Measurements from ENCODE around the gene CLCC1.
"Not testable (repeated sequence)": the region's sequence is repeated elsewhere in the genome, so short reads cannot be mapped to it uniquely, and the experiment has no call there.

The CLCC1 gene

DNA sequence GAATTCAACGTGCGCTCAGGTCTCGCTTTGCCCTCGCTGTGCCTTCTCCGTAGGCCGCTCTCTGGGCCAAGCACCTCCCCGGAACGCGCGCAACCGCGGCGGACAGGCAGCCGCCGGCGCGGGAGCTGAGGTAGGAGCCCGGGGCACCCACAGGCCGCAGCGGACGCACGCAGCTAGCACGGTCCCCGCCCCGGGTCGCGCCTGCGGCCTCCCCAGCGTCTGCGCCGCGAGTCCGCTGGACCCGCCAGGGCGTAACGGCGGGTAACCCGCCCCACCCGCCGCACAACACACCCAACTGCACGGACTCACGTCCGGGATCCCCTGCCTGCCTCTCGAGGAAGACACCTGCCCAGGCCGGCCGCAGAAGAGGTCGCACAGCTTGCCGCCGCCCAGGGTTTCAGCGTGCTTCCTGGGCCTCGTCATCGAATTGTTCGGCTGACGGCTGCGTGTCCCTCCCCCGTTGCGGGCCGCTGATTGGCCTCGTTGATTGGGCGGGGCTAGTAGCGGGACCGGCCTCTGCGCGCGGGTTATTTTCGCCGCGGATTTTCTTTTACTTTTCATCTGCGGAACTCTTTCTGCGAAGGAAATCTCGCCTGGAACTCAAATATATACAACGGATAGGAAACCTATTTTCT, at the start of gene CLCC1:
CLCC1 (minus strand) TSS at position 433 of the 635 bp plus-strand sequence. CDS start 13,047 bp downstream, outside the sequence.
- no peaks in the 10 kb centered on the region for H3K36me3 ChIP-seq (ENCODE audit: control insufficient read depth, insufficient read depth, low read length)
- peak within 1 kb of the TSS; percentile 88 for H3K4me3 ChIP-seq (ENCODE audit: low read length)
- H3K27ac ChIP-seq (ENCODE audit: low read depth, low read length): peak within 1 kb of the TSS; percentile 98
- H3K27me3 ChIP-seq (ENCODE audit: control insufficient read depth, insufficient read depth, low read length): no peaks in the 10 kb centered on the region
- H3K4me1 ChIP-seq (ENCODE audit: control insufficient read depth, insufficient read depth, low read length): peaks cover 8% of the 10 kb centered on the region
- peak within 1 kb of the TSS; percentile 83 for H3K9ac ChIP-seq (ENCODE audit: low read length)

- peaks cover 15% of the 10 kb centered on the region for H3K36me3 ChIP-seq (ENCODE audit: control insufficient read depth, insufficient read depth, low read length)
These were observed 48.1 kb upstream of the CLCC1 start for GRCh38 chr1:109011335-109011734.

GRCh38 chr1:108996622-108997021, 33.3 kb upstream of the CLCC1 start:
- H3K27me3 ChIP-seq (ENCODE audit: control insufficient read depth, insufficient read depth, low read length); H3K4me3 ChIP-seq (ENCODE audit: low read length); H3K36me3 ChIP-seq (ENCODE audit: control insufficient read depth, insufficient read depth, low read length); H3K27ac ChIP-seq (ENCODE audit: low read depth, low read length); H3K9ac ChIP-seq (ENCODE audit: low read length); H3K4me1 ChIP-seq (ENCODE audit: control insufficient read depth, insufficient read depth, low read length): not testable (repeated sequence)

More at GRCh38 chr1:109011335-109011734, 48.1 kb upstream of the CLCC1 start:
- H3K4me3 ChIP-seq (ENCODE audit: low read length): no peak overlapping the region
- H3K4me1 ChIP-seq (ENCODE audit: control insufficient read depth, insufficient read depth, low read length): no peaks in the 10 kb centered on the region
- no peaks in the 10 kb centered on the region for H3K27me3 ChIP-seq (ENCODE audit: control insufficient read depth, insufficient read depth, low read length)
- H3K27ac ChIP-seq (ENCODE audit: low read depth, low read length): no peak overlapping the region
- H3K9ac ChIP-seq (ENCODE audit: low read length): no peak overlapping the region

GRCh38 chr1:108983114-108983513, 19.8 kb upstream of the CLCC1 start:
- peaks cover 2% of the 10 kb centered on the region for H3K36me3 ChIP-seq (ENCODE audit: control insufficient read depth, insufficient read depth, low read length)
- H3K27ac ChIP-seq (ENCODE audit: low read depth, low read length): no peak overlapping the region
- no peaks in the 10 kb centered on the region for H3K4me1 ChIP-seq (ENCODE audit: control insufficient read depth, insufficient read depth, low read length)
- H3K9ac ChIP-seq (ENCODE audit: low read length): no peak overlapping the region
- no peaks in the 10 kb centered on the region for H3K27me3 ChIP-seq (ENCODE audit: control insufficient read depth, insufficient read depth, low read length)
- H3K4me3 ChIP-seq (ENCODE audit: low read length): no peak overlapping the region

DNA sequence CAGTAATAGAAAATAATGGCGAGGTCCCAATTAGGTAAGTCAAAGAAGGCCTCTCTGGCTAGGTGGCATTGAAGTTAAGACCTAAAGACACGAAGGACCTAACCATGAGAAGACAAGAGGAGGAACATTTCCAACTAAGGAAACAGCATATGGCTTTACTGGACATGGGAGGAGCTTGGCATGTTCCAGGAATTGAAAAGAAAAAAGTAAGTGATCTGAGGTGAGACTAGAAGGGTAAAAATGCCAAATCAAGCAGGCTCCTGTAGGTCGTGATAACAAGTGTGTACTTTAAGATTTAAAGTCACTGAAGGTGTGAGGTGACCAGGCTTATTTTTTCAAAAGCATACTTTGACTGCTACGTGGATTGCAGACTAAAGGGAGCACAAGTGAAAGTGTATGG, 13.4 kb upstream of the CLCC1 start:
- Histone ChIP-seq H3K9ac (ENCODE audit: low read length) (no peak overlapping the region), H3K4me3 (ENCODE audit: low read length) (no peak overlapping the region), H3K27ac (ENCODE audit: low read depth, low read length) (no peak overlapping the region), H3K27me3 (ENCODE audit: control insufficient read depth, insufficient read depth, low read length) (no peaks in the 10 kb centered on the region), H3K4me1 (ENCODE audit: control insufficient read depth, insufficient read depth, low read length) (no peaks in the 10 kb centered on the region), H3K36me3 (ENCODE audit: control insufficient read depth, insufficient read depth, low read length) (no peaks in the 10 kb centered on the region)

- no peaks in the 10 kb centered on the region for H3K36me3 ChIP-seq (ENCODE audit: control insufficient read depth, insufficient read depth, low read length)
- H3K4me1 ChIP-seq (ENCODE audit: control insufficient read depth, insufficient read depth, low read length): no peaks in the 10 kb centered on the region
- H3K4me3 ChIP-seq (ENCODE audit: low read length): no peak overlapping the region
- no peaks in the 10 kb centered on the region for H3K27me3 ChIP-seq (ENCODE audit: control insufficient read depth, insufficient read depth, low read length)
- H3K9ac ChIP-seq (ENCODE audit: low read length): no peak overlapping the region
- no peak overlapping the region for H3K27ac ChIP-seq (ENCODE audit: low read depth, low read length)
These were observed 9.7 kb upstream of the CLCC1 start for GRCh38 chr1:108972951-108973350.

DNA sequence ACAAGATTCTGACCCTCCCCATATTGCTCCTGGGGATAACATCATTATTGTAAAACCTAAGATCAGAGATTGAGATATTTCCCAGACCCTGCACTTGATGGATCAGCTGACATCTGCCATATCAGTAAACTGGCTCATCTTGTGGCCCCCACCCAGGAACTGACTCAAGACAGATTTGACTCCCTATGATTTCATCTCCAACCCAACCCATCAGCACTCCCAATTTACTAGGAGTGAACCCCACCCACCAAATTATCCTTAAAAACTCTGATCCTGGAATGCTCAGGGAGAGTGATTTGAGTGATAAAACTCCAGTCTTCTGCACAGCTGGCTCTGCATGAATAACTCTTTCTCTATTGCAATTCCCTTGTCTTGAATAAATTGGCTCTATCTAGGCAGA, 6.1 kb upstream of the CLCC1 start:
- Histone ChIP-seq H3K27ac (ENCODE audit: low read depth, low read length) (no peak overlapping the region), H3K4me3 (ENCODE audit: low read length) (no peak overlapping the region), H3K4me1 (ENCODE audit: control insufficient read depth, insufficient read depth, low read length) (no peaks in the 10 kb centered on the region), H3K27me3 (ENCODE audit: control insufficient read depth, insufficient read depth, low read length) (no peaks in the 10 kb centered on the region), H3K36me3 (ENCODE audit: control insufficient read depth, insufficient read depth, low read length) (no peaks in the 10 kb centered on the region), H3K9ac (ENCODE audit: low read length) (no peak overlapping the region)

DNA sequence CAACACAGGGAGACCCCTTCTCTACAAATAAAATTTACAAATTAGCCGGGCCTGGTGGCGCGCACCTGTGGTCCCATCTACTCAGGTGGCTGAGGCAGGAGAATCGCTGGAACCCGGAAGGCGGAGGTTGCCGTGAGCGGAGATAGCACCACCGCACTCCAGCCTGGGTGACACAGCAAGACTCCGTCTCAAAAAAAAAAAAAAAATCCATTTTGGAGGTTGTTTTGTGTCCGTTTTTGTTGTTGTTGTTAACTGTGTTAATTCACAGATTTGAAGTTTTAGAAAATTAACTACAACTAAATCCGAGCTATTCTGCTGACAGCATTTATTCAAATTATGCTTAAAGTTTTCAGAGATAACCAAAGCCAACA, 618 bp downstream of the CLCC1 start:
- H3K4me1 ChIP-seq (ENCODE audit: control insufficient read depth, insufficient read depth, low read length): peaks cover 8% of the 10 kb centered on the region
- peak overlapping the region; percentile 83 for H3K9ac ChIP-seq (ENCODE audit: low read length)
- no peaks in the 10 kb centered on the region for H3K36me3 ChIP-seq (ENCODE audit: control insufficient read depth, insufficient read depth, low read length)
- no peaks in the 10 kb centered on the region for H3K27me3 ChIP-seq (ENCODE audit: control insufficient read depth, insufficient read depth, low read length)
- H3K4me3 ChIP-seq (ENCODE audit: low read length): peak overlapping the region; percentile 88
- peak overlapping the region; percentile 98 for H3K27ac ChIP-seq (ENCODE audit: low read depth, low read length)

DNA sequence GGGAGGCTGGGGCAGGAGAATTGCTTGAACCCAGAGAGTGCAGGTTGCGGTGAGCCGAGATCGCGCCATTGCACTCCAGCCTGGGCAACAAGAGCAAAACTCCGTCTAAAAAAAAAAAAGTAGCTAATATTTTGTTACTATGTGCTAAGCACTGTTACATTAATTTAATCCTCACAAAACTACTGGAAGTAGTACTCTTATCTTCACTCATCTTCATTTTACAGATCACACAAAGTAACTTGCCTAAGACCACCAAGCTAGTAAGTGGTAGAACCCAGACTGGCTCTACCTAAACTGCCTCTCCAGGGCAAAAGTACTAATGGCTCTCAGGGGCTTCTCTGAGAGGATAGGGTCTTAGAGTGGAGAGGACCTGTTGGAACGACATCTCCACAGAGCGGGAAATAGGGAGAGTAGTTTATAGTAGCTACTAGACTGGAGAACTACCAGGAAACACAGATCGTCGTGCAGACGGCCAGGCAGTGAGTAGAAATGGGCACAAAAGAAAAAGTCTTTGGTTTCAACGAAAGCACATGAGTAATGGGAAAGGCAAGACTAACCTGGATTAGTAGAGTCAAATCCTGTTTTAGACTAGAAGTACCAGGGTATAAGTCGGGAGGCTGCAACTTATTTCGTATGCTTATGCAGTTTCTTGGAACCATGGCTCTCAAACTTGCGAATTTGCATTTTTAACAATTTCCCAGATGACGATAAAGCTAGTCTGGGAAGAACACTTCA, 1.4 kb downstream of the CLCC1 start:
- Histone ChIP-seq H3K36me3 (ENCODE audit: control insufficient read depth, insufficient read depth, low read length) (no peaks in the 10 kb centered on the region), H3K4me1 (ENCODE audit: control insufficient read depth, insufficient read depth, low read length) (peaks cover 8% of the 10 kb centered on the region), H3K27me3 (ENCODE audit: control insufficient read depth, insufficient read depth, low read length) (no peaks in the 10 kb centered on the region), H3K4me3 (ENCODE audit: low read length) (peak overlapping the region; percentile 88), H3K27ac (ENCODE audit: low read depth, low read length) (peak overlapping the region; percentile 98), H3K9ac (ENCODE audit: low read length) (no peak overlapping the region)

GRCh38 chr1:108961198-108961597, 2.1 kb downstream of the CLCC1 start:
- Histone ChIP-seq H3K27ac (ENCODE audit: low read depth, low read length) (no peak overlapping the region), H3K9ac (ENCODE audit: low read length) (no peak overlapping the region), H3K36me3 (ENCODE audit: control insufficient read depth, insufficient read depth, low read length) (no peaks in the 10 kb centered on the region), H3K4me1 (ENCODE audit: control insufficient read depth, insufficient read depth, low read length) (peaks cover 8% of the 10 kb centered on the region), H3K4me3 (ENCODE audit: low read length) (no peak overlapping the region), H3K27me3 (ENCODE audit: control insufficient read depth, insufficient read depth, low read length) (no peaks in the 10 kb centered on the region)

GRCh38 chr1:108960719-108961118, 2.6 kb downstream of the CLCC1 start:
- H3K9ac ChIP-seq (ENCODE audit: low read length): no peak overlapping the region
- no peak overlapping the region for H3K4me3 ChIP-seq (ENCODE audit: low read length)
- peaks cover 8% of the 10 kb centered on the region for H3K4me1 ChIP-seq (ENCODE audit: control insufficient read depth, insufficient read depth, low read length)
- H3K36me3 ChIP-seq (ENCODE audit: control insufficient read depth, insufficient read depth, low read length): peaks cover 4% of the 10 kb centered on the region
- H3K27ac ChIP-seq (ENCODE audit: low read depth, low read length): no peak overlapping the region
- H3K27me3 ChIP-seq (ENCODE audit: control insufficient read depth, insufficient read depth, low read length): no peaks in the 10 kb centered on the region

DNA sequence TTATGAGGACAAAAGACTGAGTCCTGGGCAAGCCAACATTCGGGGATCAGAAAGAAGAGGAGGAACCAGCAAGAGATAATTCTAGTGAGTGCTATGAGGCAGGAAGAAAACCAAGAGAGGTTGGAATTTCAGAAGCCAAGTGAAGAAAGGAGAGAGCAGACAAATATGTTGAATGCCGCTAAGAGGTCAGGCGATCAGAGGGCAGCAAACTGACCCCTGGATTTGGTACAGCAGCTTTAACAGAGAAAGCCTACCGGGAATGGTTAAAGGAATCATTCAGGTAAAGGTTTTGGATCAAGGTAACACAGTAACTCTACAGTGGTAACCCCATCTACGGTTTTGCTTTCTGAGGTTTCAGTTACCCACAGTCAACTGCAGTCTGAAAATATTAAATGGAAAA, 5.4 kb downstream of the CLCC1 start:
- H3K4me1 ChIP-seq (ENCODE audit: control insufficient read depth, insufficient read depth, low read length): peaks cover 8% of the 10 kb centered on the region

GRCh38 chr1:108955881-108956280, 7.4 kb downstream of the CLCC1 start:
- Histone ChIP-seq H3K4me1 (ENCODE audit: control insufficient read depth, insufficient read depth, low read length) (no peaks in the 10 kb centered on the region), H3K4me3 (ENCODE audit: low read length) (no peak overlapping the region), H3K36me3 (ENCODE audit: control insufficient read depth, insufficient read depth, low read length) (peaks cover 4% of the 10 kb centered on the region), H3K9ac (ENCODE audit: low read length) (no peak overlapping the region), H3K27me3 (ENCODE audit: control insufficient read depth, insufficient read depth, low read length) (no peaks in the 10 kb centered on the region), H3K27ac (ENCODE audit: low read depth, low read length) (no peak overlapping the region)

More for the DNA sequence above, 5.4 kb downstream of the CLCC1 start:
- Histone ChIP-seq H3K36me3 (ENCODE audit: control insufficient read depth, insufficient read depth, low read length) (peaks cover 4% of the 10 kb centered on the region), H3K27me3 (ENCODE audit: control insufficient read depth, insufficient read depth, low read length) (no peaks in the 10 kb centered on the region), H3K27ac (ENCODE audit: low read depth, low read length) (no peak overlapping the region), H3K9ac (ENCODE audit: low read length) (no peak overlapping the region), H3K4me3 (ENCODE audit: low read length) (no peak overlapping the region)

Measured in rectal smooth muscle tissue (tissue), 1 donor.